Activated CD4-positive, alpha-beta T cell treated with anti-CD3 and anti-CD28 coated beads, Interleukin-2, amount 10 ng/mL, durations not matched to agents 7 days and 5 days (primary cell): ENCODE data around the gene CSNK2A3. TPM values are rescaled to one million over a fixed set of nuclear protein-coding genes. Genes with fewer than 3 reads are reported as not detected.

ENCODE experiments used
- CTCF ChIA-PET: fragments of 350-600 bp; sonication (Branson Sonifier 250); formaldehyde crosslinking; loops from one replicate; lab custom pipeline; 2021; ENCODE audit warnings: antibody characterized with exemption; lab: Charles Lee
- POLR2A ChIA-PET: fragments of 350-600 bp; sonication (Branson Sonifier 250); formaldehyde crosslinking; loops from one replicate; lab custom pipeline; 2021; ENCODE audit warnings: antibody characterized with exemption; lab: Charles Lee
- DNase-seq: peaks from one replicate; pipeline ENCODE4 v3.0.0-alpha.2; 2020
- H3K27ac Mint-ChIP-seq: one replicate; pipeline ENCODE4 v1.8.0; 2021; ENCODE audit warnings: mild to moderate bottlenecking, moderate library complexity, mixed read lengths
- H3K27me3 Mint-ChIP-seq: one replicate; pipeline ENCODE4 v1.8.0; 2021; ENCODE audit warnings: mixed read lengths
- H3K36me3 Mint-ChIP-seq: one replicate; pipeline ENCODE4 v1.8.0; 2021; ENCODE audit warnings: low read depth, mixed read lengths
- H3K4me1 Mint-ChIP-seq: one replicate; pipeline ENCODE4 v1.8.0; 2021; ENCODE audit warnings: mixed read lengths
- H3K4me3 Mint-ChIP-seq: one replicate; pipeline ENCODE4 v1.8.0; 2021; ENCODE audit warnings: mild to moderate bottlenecking, moderate library complexity, mixed read lengths
- H3K9me3 Mint-ChIP-seq: one replicate; pipeline ENCODE4 v1.8.0; 2021; ENCODE audit warnings: mixed read lengths
- total RNA-seq, 2 experiments: library from RNA; stranded (reverse); gene quantifications; one replicate each; pipeline ENCODE4 v1.2.3, GENCODE V29; 2021

Gene CSNK2A3
- total RNA-seq, 2 experiments from 2014 or later: 0.56 to 1.0 TPM

DNA sequence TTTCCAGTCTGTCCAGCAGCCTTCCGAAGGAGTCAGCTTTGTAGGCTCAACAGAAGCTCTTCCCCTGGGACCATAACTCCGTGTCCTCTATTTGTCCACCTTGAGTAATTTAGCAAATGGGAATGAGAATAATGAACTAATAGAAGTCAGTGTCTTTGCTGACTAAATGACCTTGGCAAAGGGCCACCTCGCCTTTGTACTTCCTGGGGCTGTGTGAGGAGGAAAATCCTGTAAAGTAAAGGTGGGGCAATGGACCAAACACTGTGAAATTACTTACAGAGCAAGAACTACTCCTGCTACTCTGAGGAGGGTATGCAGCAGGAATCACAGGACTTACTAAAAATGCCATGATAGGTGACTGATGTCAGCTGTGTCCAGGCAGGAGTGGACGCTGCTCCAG, 36.2 kb upstream of the CSNK2A3 start:
- no peaks in the 10 kb centered on the region for H3K27me3 Mint-ChIP-seq
- no peak overlapping the region for H3K27ac Mint-ChIP-seq
- no peak overlapping the region for H3K4me3 Mint-ChIP-seq
- H3K9me3 Mint-ChIP-seq: no peaks in the 10 kb centered on the region
- no peak for DNase-seq
- no peaks in the 10 kb centered on the region for H3K36me3 Mint-ChIP-seq
- ChIA-PET CTCF (no interaction called here), POLR2A (no interaction called here)
- H3K4me1 Mint-ChIP-seq: no peaks in the 10 kb centered on the region

DNA sequence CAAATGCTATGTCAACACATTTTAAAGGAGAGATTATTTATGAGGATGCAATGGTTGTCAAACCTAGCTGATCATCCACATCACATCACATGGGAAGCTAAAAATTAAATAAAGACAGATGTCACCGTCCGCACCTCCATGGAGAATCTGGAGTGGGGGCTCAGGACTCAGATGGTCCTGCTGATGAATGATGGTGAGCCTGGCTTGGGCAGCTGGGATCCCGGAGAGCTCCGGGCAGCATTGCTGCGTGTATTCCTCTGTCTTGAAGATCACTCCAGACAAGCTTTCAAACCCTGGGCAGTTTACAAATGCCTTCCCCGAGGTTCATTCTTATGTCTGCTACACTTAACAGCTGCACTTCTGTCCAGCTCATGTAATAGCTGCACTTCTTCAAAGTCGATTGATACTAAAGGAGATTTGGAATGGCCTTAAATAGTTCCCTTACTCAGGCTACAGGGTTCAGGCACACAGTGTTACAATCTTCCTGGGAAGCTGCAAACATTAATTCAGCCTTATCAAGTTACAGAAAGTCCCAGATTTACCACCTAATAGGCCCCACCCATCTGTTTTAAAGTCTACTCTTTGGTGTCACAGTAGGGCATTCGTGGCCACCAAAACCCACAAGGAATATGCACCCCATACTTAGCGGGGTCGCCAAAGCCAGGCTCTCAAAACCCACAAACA, 34.7 kb upstream of the CSNK2A3 start:
- Mint-ChIP-seq H3K9me3 (no peaks in the 10 kb centered on the region), H3K27me3 (no peaks in the 10 kb centered on the region), H3K4me3 (no peak overlapping the region), H3K36me3 (no peaks in the 10 kb centered on the region), H3K27ac (no peak overlapping the region), H3K4me1 (no peaks in the 10 kb centered on the region)
- POLR2A ChIA-PET: no interaction called here
- CTCF ChIA-PET: no interaction called here
- DNase-seq: no peak

- POLR2A ChIA-PET: no interaction called here
- Mint-ChIP-seq H3K27ac (no peak overlapping the region), H3K4me3 (no peak overlapping the region)
Measured at GRCh38 chr11:11387207-11387606, 34.2 kb upstream of the CSNK2A3 start.

DNA sequence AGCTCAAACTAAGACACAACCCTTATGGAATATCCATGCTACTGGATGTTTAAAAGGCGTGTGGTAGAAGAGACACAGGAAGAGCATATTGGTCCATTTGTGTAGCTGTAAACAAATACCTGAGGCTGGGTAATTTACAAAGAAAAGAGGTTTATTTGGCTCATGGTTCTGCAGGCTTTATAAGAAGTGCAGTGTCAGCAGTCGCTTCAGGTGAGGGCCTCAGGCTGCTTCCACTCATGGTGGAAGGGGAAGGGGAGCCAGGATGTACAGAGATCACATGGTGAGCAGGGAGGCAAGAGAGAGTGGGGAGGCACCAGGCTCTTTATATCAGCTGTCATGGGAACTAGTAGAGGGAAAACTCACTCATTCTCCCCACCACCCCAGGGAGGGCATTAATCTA, 31.8 kb upstream of the CSNK2A3 start:
- no peaks in the 10 kb centered on the region for H3K27me3 Mint-ChIP-seq
- ChIA-PET POLR2A (no interaction called here), CTCF (no interaction called here)
- H3K4me1 Mint-ChIP-seq: no peaks in the 10 kb centered on the region
- H3K36me3 Mint-ChIP-seq: no peaks in the 10 kb centered on the region
- no peak for DNase-seq
- H3K27ac Mint-ChIP-seq: no peak overlapping the region
- no peak overlapping the region for H3K4me3 Mint-ChIP-seq
- H3K9me3 Mint-ChIP-seq: no peaks in the 10 kb centered on the region

More at GRCh38 chr11:11387207-11387606, 34.2 kb upstream of the CSNK2A3 start:
- no peaks in the 10 kb centered on the region for H3K36me3 Mint-ChIP-seq
- CTCF ChIA-PET: interaction anchor here (0.5 kb wide), 1 partner anchor 302 kb away, joined by 4 read pairs; no protein-coding TSS in a partner anchor
- no peaks in the 10 kb centered on the region for H3K27me3 Mint-ChIP-seq
- no peaks in the 10 kb centered on the region for H3K4me1 Mint-ChIP-seq
- H3K9me3 Mint-ChIP-seq: no peaks in the 10 kb centered on the region
- no peak for DNase-seq

DNA sequence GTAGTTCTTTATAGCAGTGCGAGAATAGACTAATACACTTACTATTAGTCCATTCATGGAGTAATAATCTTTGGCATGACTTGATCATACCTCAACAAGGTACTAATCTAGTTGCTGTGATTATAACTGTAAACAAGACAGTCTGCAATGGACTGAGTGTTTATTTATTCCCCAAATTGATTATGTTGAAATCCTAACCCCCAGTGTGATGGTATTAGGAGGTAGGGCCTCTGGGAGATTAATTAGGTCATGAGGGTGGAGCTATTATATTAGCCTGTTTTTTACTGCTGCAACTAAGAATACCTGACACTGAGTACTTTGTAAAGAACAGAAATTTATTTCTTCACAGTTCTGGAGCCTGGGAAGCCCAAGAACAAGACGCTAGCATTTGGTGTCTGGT, 30.9 kb upstream of the CSNK2A3 start:
- Mint-ChIP-seq H3K36me3 (no peaks in the 10 kb centered on the region), H3K27ac (no peak overlapping the region), H3K4me1 (no peaks in the 10 kb centered on the region), H3K4me3 (no peak overlapping the region), H3K27me3 (no peaks in the 10 kb centered on the region), H3K9me3 (no peaks in the 10 kb centered on the region)
- DNase-seq: no peak
- POLR2A ChIA-PET: no interaction called here
- CTCF ChIA-PET: no interaction called here

- Mint-ChIP-seq H3K27me3 (no peaks in the 10 kb centered on the region), H3K4me1 (no peaks in the 10 kb centered on the region), H3K4me3 (no peak overlapping the region), H3K27ac (no peak overlapping the region), H3K9me3 (no peaks in the 10 kb centered on the region), H3K36me3 (no peaks in the 10 kb centered on the region)
- CTCF ChIA-PET: interaction anchor here (0.8 to 1.2 kb wide), 2 partner anchors 12 to 87 kb away, joined by 3 read pairs; no protein-coding TSS in a partner anchor
- DNase-seq: no peak
- POLR2A ChIA-PET: no interaction called here
Measured at GRCh38 chr11:11382858-11383532, 29.9 kb upstream of the CSNK2A3 start.

GRCh38 chr11:11381471-11382105, 28.5 kb upstream of the CSNK2A3 start:
- CTCF ChIA-PET: no interaction called here
- no peaks in the 10 kb centered on the region for H3K27me3 Mint-ChIP-seq

DNA sequence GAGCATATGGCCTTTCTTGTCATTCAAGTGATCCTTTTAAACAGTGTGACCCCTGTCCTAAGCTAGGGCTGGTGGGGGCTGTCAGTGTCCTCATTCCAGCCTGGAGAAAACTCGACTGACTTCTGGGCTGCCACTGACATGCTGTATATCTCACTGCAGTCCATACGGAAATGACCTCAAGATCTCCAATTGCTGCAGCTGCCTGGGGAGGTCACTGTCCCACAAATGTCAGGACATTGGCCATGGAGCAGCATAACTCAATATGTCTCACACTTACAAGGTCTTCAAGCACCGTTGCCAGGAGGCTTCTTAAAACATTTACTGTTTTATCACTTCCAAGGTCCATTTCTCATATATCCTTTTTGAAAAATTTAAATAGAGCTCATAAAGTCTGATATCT, 27.8 kb upstream of the CSNK2A3 start:
- no peaks in the 10 kb centered on the region for H3K9me3 Mint-ChIP-seq

More at GRCh38 chr11:11381471-11382105, 28.5 kb upstream of the CSNK2A3 start:
- DNase-seq: no peak
- POLR2A ChIA-PET: no interaction called here
- Mint-ChIP-seq H3K4me3 (no peak overlapping the region), H3K4me1 (no peaks in the 10 kb centered on the region), H3K9me3 (no peaks in the 10 kb centered on the region), H3K36me3 (no peaks in the 10 kb centered on the region), H3K27ac (no peak overlapping the region)

GRCh38 chr11:11380340-11380739, 27.3 kb upstream of the CSNK2A3 start:
- POLR2A ChIA-PET: no interaction called here
- Mint-ChIP-seq H3K27me3 (no peaks in the 10 kb centered on the region), H3K4me1 (no peaks in the 10 kb centered on the region), H3K36me3 (no peaks in the 10 kb centered on the region), H3K9me3 (no peaks in the 10 kb centered on the region), H3K4me3 (no peak overlapping the region), H3K27ac (no peak overlapping the region)
- CTCF ChIA-PET: no interaction called here
- no peak for DNase-seq

More for the DNA sequence above, 27.8 kb upstream of the CSNK2A3 start:
- H3K27me3 Mint-ChIP-seq: no peaks in the 10 kb centered on the region
- no peaks in the 10 kb centered on the region for H3K4me1 Mint-ChIP-seq
- POLR2A ChIA-PET: no interaction called here
- DNase-seq: no peak
- H3K36me3 Mint-ChIP-seq: no peaks in the 10 kb centered on the region
- CTCF ChIA-PET: no interaction called here
- no peak overlapping the region for H3K4me3 Mint-ChIP-seq
- no peak overlapping the region for H3K27ac Mint-ChIP-seq

DNA sequence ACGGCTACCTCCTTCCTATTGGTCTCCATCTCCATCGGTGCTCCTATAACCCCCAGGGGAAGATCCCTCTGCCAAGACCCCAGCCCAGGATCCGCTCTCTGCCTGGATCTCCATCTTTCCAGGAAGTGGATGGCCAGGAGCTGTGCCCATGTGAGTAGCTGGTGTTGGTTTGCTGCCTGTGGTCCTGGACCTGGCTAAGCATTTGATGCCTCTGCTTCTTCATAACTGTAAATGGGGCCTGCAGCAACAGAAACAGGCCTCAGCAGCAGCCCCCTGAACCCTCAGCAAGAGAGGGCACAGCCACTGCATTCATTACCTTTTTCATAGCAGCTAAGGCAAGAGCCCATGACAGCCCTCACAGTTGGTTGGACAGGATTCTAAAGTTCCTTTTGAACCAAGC, 26.6 kb upstream of the CSNK2A3 start:
- no peak for DNase-seq
- Mint-ChIP-seq H3K4me3 (no peak overlapping the region), H3K36me3 (no peaks in the 10 kb centered on the region), H3K27me3 (no peaks in the 10 kb centered on the region), H3K9me3 (no peaks in the 10 kb centered on the region), H3K27ac (no peak overlapping the region), H3K4me1 (no peaks in the 10 kb centered on the region)
- POLR2A ChIA-PET: no interaction called here
- CTCF ChIA-PET: no interaction called here

DNA sequence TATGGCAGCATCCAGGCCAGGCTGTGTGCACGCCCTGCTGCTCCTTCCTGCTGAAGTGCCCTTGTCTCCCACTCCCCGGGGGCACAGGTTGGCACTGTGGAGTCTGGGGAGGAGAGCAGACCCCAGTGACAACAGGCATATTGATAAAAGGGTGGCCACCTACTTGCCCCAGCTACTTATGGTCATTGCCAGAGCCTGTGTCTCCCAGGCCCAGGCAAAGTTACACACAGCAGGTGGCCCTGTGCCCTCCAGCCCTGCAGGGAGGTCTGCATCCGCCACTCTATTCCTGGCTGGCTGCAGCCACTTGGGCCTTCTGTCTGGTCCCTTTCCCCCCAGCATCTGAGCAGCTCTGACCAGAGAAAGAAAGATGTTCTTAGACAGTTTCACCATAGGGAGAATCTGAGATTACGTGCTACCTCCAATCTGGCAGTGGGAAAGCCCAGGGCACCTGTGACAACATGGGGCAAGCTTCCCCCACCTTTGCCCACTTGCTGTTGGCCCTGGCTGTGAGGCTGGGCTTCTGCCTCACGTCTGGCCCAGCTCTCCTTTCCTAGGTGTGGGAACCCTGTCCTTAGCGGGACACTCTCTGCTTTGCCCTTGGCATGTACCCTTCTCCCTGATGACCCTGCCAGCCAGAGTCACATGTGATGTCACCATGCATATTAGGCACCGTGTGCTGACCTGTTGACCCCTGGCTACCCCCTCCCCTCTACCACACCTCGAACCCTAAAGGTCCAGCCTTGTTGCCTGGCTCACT, 25.3 kb upstream of the CSNK2A3 start:
- Mint-ChIP-seq H3K4me1 (no peaks in the 10 kb centered on the region), H3K27me3 (no peaks in the 10 kb centered on the region), H3K9me3 (no peaks in the 10 kb centered on the region), H3K27ac (no peak overlapping the region), H3K4me3 (no peak overlapping the region), H3K36me3 (no peaks in the 10 kb centered on the region)
- ChIA-PET CTCF (interaction anchor here (0.6 kb wide), 1 partner anchor 1425 kb away, joined by 3 read pairs; no protein-coding TSS in a partner anchor), POLR2A (no interaction called here)
- no peak for DNase-seq

DNA sequence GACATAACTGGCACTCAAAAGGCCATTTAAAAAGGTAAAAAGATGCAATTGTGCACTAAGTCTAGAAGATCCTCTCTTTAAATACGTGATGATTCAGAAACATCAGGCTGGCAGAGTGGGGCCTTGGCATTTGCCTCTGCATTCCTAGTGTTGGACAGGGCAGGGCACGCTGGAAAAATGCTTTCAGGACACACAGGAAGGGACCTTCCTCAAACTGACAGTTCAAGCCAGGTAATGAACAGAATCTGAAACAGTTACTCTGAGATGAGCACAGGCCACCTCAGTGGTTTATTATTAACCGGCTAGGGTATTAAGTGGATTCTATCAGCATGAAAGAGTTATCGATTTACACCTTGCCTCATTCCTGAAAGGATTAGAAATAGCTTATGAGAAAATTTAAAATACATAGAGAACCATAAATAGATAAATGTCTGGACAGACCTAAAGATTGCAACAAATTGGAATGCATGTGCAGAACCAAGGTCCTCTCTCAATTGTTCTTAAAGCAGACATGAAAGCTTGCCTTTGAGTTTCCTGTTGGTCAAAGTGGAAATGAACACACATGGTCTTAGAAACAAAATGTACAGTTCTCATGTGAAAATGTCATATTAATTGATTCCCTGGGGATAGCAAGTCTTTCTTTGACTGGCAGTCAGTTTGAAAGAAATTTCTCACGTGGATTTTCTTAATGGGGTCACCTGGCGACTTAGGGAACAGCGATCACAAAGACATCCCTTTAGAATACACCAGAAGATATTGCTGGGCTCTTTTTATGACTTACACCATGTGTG, 21.5 kb upstream of the CSNK2A3 start:
- POLR2A ChIA-PET: no interaction called here
- H3K27ac Mint-ChIP-seq: no peak overlapping the region
- no peaks in the 10 kb centered on the region for H3K9me3 Mint-ChIP-seq
- CTCF ChIA-PET: interaction anchor here (0.6 kb wide), 1 partner anchor 140 kb away, joined by 3 read pairs; no protein-coding TSS in a partner anchor
- no peak for DNase-seq
- no peak overlapping the region for H3K4me3 Mint-ChIP-seq
- H3K36me3 Mint-ChIP-seq: no peaks in the 10 kb centered on the region
- H3K4me1 Mint-ChIP-seq: no peaks in the 10 kb centered on the region
- no peaks in the 10 kb centered on the region for H3K27me3 Mint-ChIP-seq
